GM21717 (cell line): Measurements from ENCODE around the gene RRAGC.
A peak's percentile ranks its signal among the peaks of the same experiment; 100 is the strongest.
"Not testable (repeated sequence)": the region's sequence is repeated elsewhere in the genome, so short reads cannot be mapped to it uniquely, and the experiment has no call there.

ENCODE experiments used
- ATAC-seq: cut with Tn5 transposase; IDR thresholded peaks from one replicate; pipeline ENCODE4 v1.9.1; 2021; ENCODE audit warnings: mild to moderate bottlenecking, moderate library complexity; ENCODE audit not compliant: unreplicated experiment

Gene RRAGC

GRCh38 chr1:38818175-38818976 lies 41.2 kb downstream of the RRAGC start:
- ATAC-seq: no peak

- ATAC-seq: no peak
Observed at GRCh38 chr1:38817267-38818174, 42.1 kb downstream of the RRAGC start.

- peak; percentile 59 for ATAC-seq
Observed at GRCh38 chr1:38815903-38816627, 43.5 kb downstream of the RRAGC start.

GRCh38 chr1:38814984-38815464 lies 44.5 kb downstream of the RRAGC start:
- no peak for ATAC-seq

GRCh38 chr1:38814444-38814983 lies 45.1 kb downstream of the RRAGC start:
- no peak for ATAC-seq

GRCh38 chr1:38812981-38813380 lies 46.6 kb downstream of the RRAGC start:
- no peak for ATAC-seq

- not testable (repeated sequence) for ATAC-seq
Observed at GRCh38 chr1:38811466-38811865, 48.1 kb downstream of the RRAGC start.

- ATAC-seq: no peak
Observed at GRCh38 chr1:38806090-38806489, 53.5 kb downstream of the RRAGC start.

GRCh38 chr1:38805036-38805435 lies 54.5 kb downstream of the RRAGC start:
- ATAC-seq: no peak

GRCh38 chr1:38804062-38804886 lies 55.3 kb downstream of the RRAGC start:
- ATAC-seq: no peak

- ATAC-seq: no peak
Observed at GRCh38 chr1:38803647-38804046, 55.9 kb downstream of the RRAGC start.

- ATAC-seq: no peak
Observed at GRCh38 chr1:38800720-38801671, 58.6 kb downstream of the RRAGC start.

- ATAC-seq: no peak
Observed at GRCh38 chr1:38793299-38793698, 66.3 kb downstream of the RRAGC start.

GRCh38 chr1:38791892-38792291 lies 67.7 kb downstream of the RRAGC start:
- ATAC-seq: no peak

- no peak for ATAC-seq
Observed at GRCh38 chr1:38791164-38791515, 68.4 kb downstream of the RRAGC start.

- ATAC-seq: no peak
Observed at GRCh38 chr1:38790422-38791163, 69.0 kb downstream of the RRAGC start.

- ATAC-seq: no peak
Observed at GRCh38 chr1:38789498-38790169, 69.9 kb downstream of the RRAGC start.
